MM.1S (cell line): ENCODE data around the gene ST6GAL1.
"Not testable (repeated sequence)": the region's sequence is repeated elsewhere in the genome, so short reads cannot be mapped to it uniquely, and the experiment has no call there.

ENCODE experiments used
- DNase-seq: peaks from one replicate; pipeline ENCODE4 v3.0.0-alpha.2; 2015
- H2AFZ ChIP-seq: fragments of 300-600 bp; sonication (generic); 2 replicates; pipeline ENCODE4 v1.6.0; 2016; ENCODE audit warnings: antibody characterized with exemption, low read length
- H3F3A ChIP-seq: fragments of 300-600 bp; sonication (generic); 2 replicates; pipeline ENCODE4 v1.6.1; 2016; ENCODE audit warnings: mild to moderate bottlenecking, antibody characterized with exemption, low read length, moderate library complexity, mixed read lengths; ENCODE audit not compliant: insufficient read depth
- H3K27ac ChIP-seq: fragments of 300-600 bp; sonication (generic); 2 replicates; pipeline ENCODE4 v1.5.1; 2016; ENCODE audit warnings: mild to moderate bottlenecking, low read length
- H3K27me3 ChIP-seq: fragments of 300-600 bp; sonication (generic); replicated peaks from 2 replicates; pipeline ENCODE4 v1.6.0; 2016; ENCODE audit warnings: low read length; ENCODE audit not compliant: insufficient read depth
- H3K36me3 ChIP-seq: fragments of 300-600 bp; sonication (generic); replicated peaks from 2 replicates; pipeline ENCODE4 v1.6.1; 2016; ENCODE audit warnings: mild to moderate bottlenecking, low read length, mixed read lengths; ENCODE audit not compliant: insufficient read depth
- H3K4me1 ChIP-seq: fragments of 300-600 bp; sonication (generic); 2 replicates; pipeline ENCODE4 v1.6.1; 2016; ENCODE audit warnings: low read length, mixed read lengths
- H3K4me2 ChIP-seq: fragments of 300-600 bp; sonication (generic); 2 replicates; pipeline ENCODE4 v1.6.0; 2016; ENCODE audit warnings: low read depth, low read length
- H3K4me3 ChIP-seq: fragments of 300-600 bp; sonication (generic); 2 replicates; pipeline ENCODE4 v1.5.1; 2016; ENCODE audit warnings: low read length, mixed read lengths
- H3K79me2 ChIP-seq: fragments of 300-600 bp; sonication (generic); 2 replicates; pipeline ENCODE4 v1.6.1; 2016; ENCODE audit warnings: mixed run types, low read length, mixed read lengths
- H3K9ac ChIP-seq: fragments of 300-600 bp; sonication (generic); 2 replicates; pipeline ENCODE4 v1.6.1; 2016; ENCODE audit warnings: low read length, mixed read lengths
- H3K9me2 ChIP-seq: fragments of 300-600 bp; sonication (generic); replicated peaks from 2 replicates; pipeline ENCODE4 v1.6.1; 2016; ENCODE audit warnings: mild to moderate bottlenecking, low read length, mixed read lengths; ENCODE audit not compliant: insufficient read depth
- H3K9me3 ChIP-seq: fragments of 300-600 bp; sonication (generic); replicated peaks from 2 replicates; pipeline ENCODE4 v1.6.1; 2016; ENCODE audit warnings: mild to moderate bottlenecking, low read length, mixed read lengths; ENCODE audit not compliant: insufficient read depth
- H4K20me1 ChIP-seq: fragments of 300-600 bp; sonication (generic); 2 replicates; pipeline ENCODE4 v1.6.1; 2016; ENCODE audit warnings: mild to moderate bottlenecking, low read length, moderate library complexity, mixed read lengths; ENCODE audit not compliant: insufficient read depth
- EZH2 ChIP-seq: fragments of 300-600 bp; sonication (generic); optimal IDR thresholded peaks from 2 replicates; pipeline ENCODE3; 2017; ENCODE audit warnings: low read depth, mild to moderate bottlenecking, antibody characterized with exemption, low read length, mixed read lengths
- EZH2phosphoT487 ChIP-seq: fragments of 300-600 bp; sonication (generic); IDR thresholded peaks from 2 replicates; pipeline ENCODE4 v1.6.1; 2018; ENCODE audit warnings: antibody characterized with exemption, low read length
- TF ChIP-seq, protein P1 (sequence below): fragments of 300-600 bp; sonication (generic); IDR thresholded peaks from 2 replicates; pipeline ENCODE4 v1.5.1; 2016; ENCODE audit warnings: antibody characterized with exemption, low read length, mixed read lengths

ST6GAL1 gene

GRCh38 chr3:186951640-186952552 lies 21.6 kb downstream of the ST6GAL1 start:
- Histone ChIP-seq H3K9ac (no peak overlapping the region), H3K27me3 (no peaks in the 10 kb centered on the region), H3K27ac (no peak overlapping the region), H3K36me3 (no peaks in the 10 kb centered on the region), H3F3A (no peaks in the 10 kb centered on the region), H3K79me2 (peaks cover 39% of the 10 kb centered on the region), H4K20me1 (no peaks in the 10 kb centered on the region), H3K4me1 (no peaks in the 10 kb centered on the region), H3K4me3 (no peak overlapping the region), H3K4me2 (no peak overlapping the region), H3K9me2 (no peaks in the 10 kb centered on the region), H2AFZ (no peak overlapping the region), H3K9me3 (no peaks in the 10 kb centered on the region)
- DNase-seq, result no peak
- TF ChIP-seq EZH2, result no peak

GRCh38 chr3:186953011-186953487 lies 22.7 kb downstream of the ST6GAL1 start:
- no peak overlapping the region for H3K27ac ChIP-seq
- no peak overlapping the region for H3K4me2 ChIP-seq
- H3K9me3 ChIP-seq, result no peaks in the 10 kb centered on the region
- H3K4me3 ChIP-seq, result no peak overlapping the region
- peaks cover 38% of the 10 kb centered on the region for H3K79me2 ChIP-seq
- H3F3A ChIP-seq, result no peaks in the 10 kb centered on the region
- DNase-seq, result no peak
- TF ChIP-seq EZH2, result no peak
- TF ChIP-seq, protein P1, sequence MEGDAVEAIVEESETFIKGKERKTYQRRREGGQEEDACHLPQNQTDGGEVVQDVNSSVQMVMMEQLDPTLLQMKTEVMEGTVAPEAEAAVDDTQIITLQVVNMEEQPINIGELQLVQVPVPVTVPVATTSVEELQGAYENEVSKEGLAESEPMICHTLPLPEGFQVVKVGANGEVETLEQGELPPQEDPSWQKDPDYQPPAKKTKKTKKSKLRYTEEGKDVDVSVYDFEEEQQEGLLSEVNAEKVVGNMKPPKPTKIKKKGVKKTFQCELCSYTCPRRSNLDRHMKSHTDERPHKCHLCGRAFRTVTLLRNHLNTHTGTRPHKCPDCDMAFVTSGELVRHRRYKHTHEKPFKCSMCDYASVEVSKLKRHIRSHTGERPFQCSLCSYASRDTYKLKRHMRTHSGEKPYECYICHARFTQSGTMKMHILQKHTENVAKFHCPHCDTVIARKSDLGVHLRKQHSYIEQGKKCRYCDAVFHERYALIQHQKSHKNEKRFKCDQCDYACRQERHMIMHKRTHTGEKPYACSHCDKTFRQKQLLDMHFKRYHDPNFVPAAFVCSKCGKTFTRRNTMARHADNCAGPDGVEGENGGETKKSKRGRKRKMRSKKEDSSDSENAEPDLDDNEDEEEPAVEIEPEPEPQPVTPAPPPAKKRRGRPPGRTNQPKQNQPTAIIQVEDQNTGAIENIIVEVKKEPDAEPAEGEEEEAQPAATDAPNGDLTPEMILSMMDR, result no peak
- TF ChIP-seq EZH2phosphoT487, result no peak
- no peaks in the 10 kb centered on the region for H3K4me1 ChIP-seq
- H3K36me3 ChIP-seq, result no peaks in the 10 kb centered on the region
- no peak overlapping the region for H2AFZ ChIP-seq
- no peaks in the 10 kb centered on the region for H4K20me1 ChIP-seq
- no peaks in the 10 kb centered on the region for H3K9me2 ChIP-seq
- no peak overlapping the region for H3K9ac ChIP-seq
- H3K27me3 ChIP-seq, result no peaks in the 10 kb centered on the region

DNA sequence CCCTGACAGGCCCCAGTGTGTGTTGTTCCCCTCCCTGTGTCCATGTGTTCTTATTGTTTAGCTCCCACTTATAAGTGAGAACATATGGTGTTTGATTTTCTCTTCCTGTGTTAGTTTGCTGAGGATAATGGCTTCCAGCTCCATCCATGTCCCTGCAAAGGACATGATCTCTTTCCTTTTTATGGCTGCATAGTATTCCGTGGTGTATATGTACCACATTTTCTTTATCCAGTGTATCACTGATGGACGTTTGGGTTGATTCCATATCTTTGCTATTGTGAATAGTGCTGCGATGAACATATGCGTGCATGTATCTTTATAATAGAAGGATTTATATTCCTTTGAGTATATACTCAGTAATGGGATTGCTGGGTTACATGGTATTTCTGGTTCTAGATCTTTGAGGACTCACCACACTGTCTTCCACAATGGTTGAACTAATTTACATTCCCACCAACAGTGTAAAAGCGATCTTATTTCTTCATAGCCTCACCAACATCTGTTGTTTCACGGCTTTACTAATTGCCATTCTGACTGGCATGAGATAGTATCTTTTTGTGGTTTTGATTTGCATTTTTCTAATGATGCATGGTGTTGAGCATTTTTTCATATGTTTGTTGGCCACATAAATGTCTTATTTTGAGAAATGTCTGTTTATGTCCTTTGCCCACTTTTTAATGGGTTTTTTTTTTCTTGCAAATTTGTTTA lies 23.8 kb downstream of the ST6GAL1 start:
- DNase-seq, H3F3A ChIP-seq, H3K9me2 ChIP-seq, H3K9ac ChIP-seq, H3K4me2 ChIP-seq, H2AFZ ChIP-seq, H3K36me3 ChIP-seq, H3K4me3 ChIP-seq, H3K4me1 ChIP-seq, H3K27me3 ChIP-seq, H4K20me1 ChIP-seq, H3K9me3 ChIP-seq, H3K27ac ChIP-seq: not testable (repeated sequence)
- peaks cover 38% of the 10 kb centered on the region for H3K79me2 ChIP-seq

GRCh38 chr3:186955898-186956696 lies 25.8 kb downstream of the ST6GAL1 start:
- Histone ChIP-seq H3K79me2 (peaks cover 32% of the 10 kb centered on the region), H3K4me2 (no peak overlapping the region), H4K20me1 (no peaks in the 10 kb centered on the region), H3K9me3 (no peaks in the 10 kb centered on the region), H3K9me2 (no peaks in the 10 kb centered on the region), H3K4me3 (no peak overlapping the region), H3F3A (no peaks in the 10 kb centered on the region), H3K9ac (no peak overlapping the region), H3K27me3 (no peaks in the 10 kb centered on the region), H3K4me1 (no peaks in the 10 kb centered on the region), H3K27ac (no peak overlapping the region), H2AFZ (no peak overlapping the region), H3K36me3 (no peaks in the 10 kb centered on the region)
- TF ChIP-seq, protein P1, result no peak
- no peak for TF ChIP-seq EZH2
- TF ChIP-seq EZH2phosphoT487, result no peak
- DNase-seq, result no peak
